Endothelial cell of umbilical vein (primary cell): ENCODE measurements around the gene RAB40A. TPM values are rescaled to one million over a fixed set of nuclear protein-coding genes. Genes with fewer than 3 reads are reported as not detected.

ENCODE experiments used
- BruUV-seq: library from RNA; stranded (reverse); fragments of 400-500 nt; replicated peaks from 2 replicates; lab custom pipeline; 2021; lab: Mats Ljungman, UMichigan
- CTCF ChIA-PET: fragments of 300-600, 350-600 bp; sonication (Branson Sonifier 250); formaldehyde crosslinking; loops from one replicate; lab custom pipeline; 2021; ENCODE audit warnings: antibody characterized with exemption, inconsistent platforms; lab: Charles Lee
- POLR2A ChIA-PET: fragments of 300-600, 350-600 bp; sonication (Branson Sonifier 250); formaldehyde crosslinking; loops from one replicate; lab custom pipeline; 2021; ENCODE audit warnings: antibody characterized with exemption, inconsistent platforms; lab: Charles Lee
- DNase-seq: peaks from one replicate; pipeline ENCODE4 v3.0.0-alpha.2; 2011; ENCODE audit warnings: low read depth, low spot score
- FAIRE-seq: peaks from 2 replicates; lab custom pipeline; 2011; peaks lifted over from hg19 to GRCh38; lab: Jason Lieb, UNC
- H2AFZ ChIP-seq: 2 replicates; pipeline ENCODE4 v1.6.0; 2012; ENCODE audit warnings: low read depth, low read length, control low read depth, inconsistent platforms
- H3K27ac ChIP-seq: 2 replicates; pipeline ENCODE4 v1.5.1; 2011; ENCODE audit warnings: low read depth, mild to moderate bottlenecking, control low read depth, low read length, moderate library complexity; ENCODE audit not compliant: insufficient read depth
- H3K27me3 ChIP-seq, 2 experiments: 2 replicates each; pipeline versions ENCODE4 v1.6.0 to v1.6.1; 2011; ENCODE audit warnings: low read length in 2 of 2, mixed read lengths in 1 of 2; ENCODE audit not compliant: control insufficient read depth in 2 of 2, insufficient read depth in 2 of 2
- H3K36me3 ChIP-seq, 2 experiments: 2 replicates in 1 of 2; 3 replicates in 1 of 2; pipeline ENCODE4 v1.5.1; 2011; ENCODE audit warnings: low read length in 2 of 2, mild to moderate bottlenecking in 1 of 2, moderate library complexity in 1 of 2; ENCODE audit not compliant: control insufficient read depth in 2 of 2, insufficient read depth in 2 of 2; ENCODE audit errors: extremely low read depth in 1 of 2
- H3K4me1 ChIP-seq: 3 replicates; pipeline ENCODE4 v1.5.1; 2011; ENCODE audit warnings: mild to moderate bottlenecking, low read length; ENCODE audit not compliant: control insufficient read depth, insufficient read depth; ENCODE audit errors: extremely low read depth
- H3K4me2 ChIP-seq: 2 replicates; pipeline ENCODE4 v1.6.1; 2011; ENCODE audit warnings: low read length, control low read depth, mixed read lengths; ENCODE audit not compliant: insufficient read depth
- H3K4me3 ChIP-seq, 3 experiments: fragments of 200-600 bp in 1 of 3; sonication (generic), shearing (Covaris generic) in 1 of 3; replicated peaks in 1 of 3; 2 replicates each; pipeline ENCODE4 v1.5.1; 2011 to 2016; ENCODE audit warnings: control low read depth in 3 of 3, low read length in 3 of 3, mild to moderate bottlenecking in 2 of 3, inconsistent platforms in 1 of 3, low read depth in 1 of 3, moderate library complexity in 1 of 3; ENCODE audit not compliant: insufficient read depth in 1 of 3
- H3K79me2 ChIP-seq: 2 replicates; pipeline ENCODE4 v1.6.0; 2012; ENCODE audit warnings: low read length, inconsistent platforms; ENCODE audit not compliant: control insufficient read depth, insufficient read depth
- H3K9ac ChIP-seq: replicated peaks from 2 replicates; pipeline ENCODE3; 2011; ENCODE audit warnings: low read length, control low read depth; ENCODE audit not compliant: insufficient read depth; ENCODE audit errors: extremely low read depth
- H3K9me1 ChIP-seq: replicated peaks from 3 replicates; pipeline ENCODE4 v1.6.0; 2011; ENCODE audit warnings: mild to moderate bottlenecking, low read length; ENCODE audit not compliant: control insufficient read depth, insufficient read depth; ENCODE audit errors: extremely low read depth
- H3K9me3 ChIP-seq: replicated peaks from 2 replicates; pipeline ENCODE4 v1.5.1; 2012; ENCODE audit warnings: low read length, inconsistent platforms; ENCODE audit not compliant: control insufficient read depth, insufficient read depth
- H4K20me1 ChIP-seq: replicated peaks from 2 replicates; pipeline ENCODE3; 2011; ENCODE audit warnings: mild to moderate bottlenecking, low read length; ENCODE audit not compliant: control insufficient read depth, insufficient read depth; ENCODE audit errors: extremely low read depth
- CTCF ChIP-seq, 2 donors: IDR thresholded peaks; 1 replicate in 1 of 2; 2 replicates in 1 of 2; pipeline ENCODE4 v1.5.1; 2011; ENCODE audit warnings: low read length in 2 of 2, mild to moderate bottlenecking in 2 of 2, moderate library complexity in 2 of 2, control low read depth in 1 of 2, inconsistent platforms in 1 of 2, low read depth in 1 of 2; ENCODE audit not compliant: insufficient read depth in 1 of 2; ENCODE audit errors: extremely low read depth in 1 of 2
- EZH2 ChIP-seq: IDR thresholded peaks from 2 replicates; pipeline ENCODE4 v1.6.1; 2012; ENCODE audit warnings: borderline replicate concordance, low read depth, mild to moderate bottlenecking, moderate library complexity, low read length, inconsistent platforms; ENCODE audit not compliant: severe bottlenecking
- FOS ChIP-seq: IDR thresholded peaks from 2 replicates; pipeline ENCODE4 v1.6.1; 2011; ENCODE audit warnings: mild to moderate bottlenecking, low read length, moderate library complexity, borderline replicate concordance; ENCODE audit not compliant: insufficient read depth
- GATA2 ChIP-seq: IDR thresholded peaks from 2 replicates; pipeline ENCODE4 v1.7.0; 2011; ENCODE audit warnings: low read depth, mild to moderate bottlenecking, moderate library complexity, mixed read lengths, low read length; ENCODE audit not compliant: insufficient read length, insufficient read depth
- JUN ChIP-seq: IDR thresholded peaks from 2 replicates; pipeline ENCODE4 v1.6.1; 2011; ENCODE audit warnings: borderline replicate concordance, low read depth; ENCODE audit not compliant: insufficient read length, insufficient read depth
- MAX ChIP-seq: IDR thresholded peaks from 2 replicates; pipeline ENCODE4 v1.6.1; 2011; ENCODE audit not compliant: insufficient read depth, insufficient read length
- MYC ChIP-seq: IDR thresholded peaks from one replicate; pipeline ENCODE4 v1.6.1; 2011; ENCODE audit warnings: mild to moderate bottlenecking, low read depth, low read length
- POLR2A ChIP-seq: IDR thresholded peaks from 2 replicates; pipeline ENCODE4 v1.6.1; 2012; ENCODE audit warnings: low read depth, mild to moderate bottlenecking, control low read depth, low read length
- POLR2AphosphoS5 ChIP-seq: IDR thresholded peaks from 2 replicates; pipeline ENCODE4 v1.6.1; 2012; ENCODE audit warnings: low read depth, mild to moderate bottlenecking, control low read depth, low read length, moderate library complexity; ENCODE audit not compliant: insufficient read depth
- dilution Hi-C: fragments of 300-500 bp; cut with MboI; formaldehyde crosslinking; loops from one replicate; pipeline ENCODE4 v1.15.0; 2019; ENCODE audit warnings: low sequenced_read_pairs; ENCODE audit not compliant: extremely low pct_ligation_motif_present
- intact Hi-C: fragments of 100-400 bp; cut with micrococcal nuclease; formaldehyde crosslinking; loops from one replicate; pipeline ENCODE4 v1.10.0; 2022
- polyA plus RNA-seq, 4 experiments: library from polyadenylated mRNA; depleted of rRNA in 3 of 4; stranded (reverse) in 3 of 4; unstranded in 1 of 4; fragments of >200 nt; gene quantifications; 2 replicates each; pipeline versions ENCODE4 v1.2.1 to v1.2.3, GENCODE V29; 2011 to 2012; ENCODE audit warnings: missing spikeins in 1 of 4
- total RNA-seq: library from RNA; stranded (reverse); gene quantifications from 2 replicates; pipeline ENCODE4 v1.2.3, GENCODE V29; 2021

Gene RAB40A
- total and polyA plus RNA-seq, 2 donors (not counting 3 experiments of a cell fraction or from before 2014, with no cell fraction given), result 0.30 to 0.58 TPM

DNA sequence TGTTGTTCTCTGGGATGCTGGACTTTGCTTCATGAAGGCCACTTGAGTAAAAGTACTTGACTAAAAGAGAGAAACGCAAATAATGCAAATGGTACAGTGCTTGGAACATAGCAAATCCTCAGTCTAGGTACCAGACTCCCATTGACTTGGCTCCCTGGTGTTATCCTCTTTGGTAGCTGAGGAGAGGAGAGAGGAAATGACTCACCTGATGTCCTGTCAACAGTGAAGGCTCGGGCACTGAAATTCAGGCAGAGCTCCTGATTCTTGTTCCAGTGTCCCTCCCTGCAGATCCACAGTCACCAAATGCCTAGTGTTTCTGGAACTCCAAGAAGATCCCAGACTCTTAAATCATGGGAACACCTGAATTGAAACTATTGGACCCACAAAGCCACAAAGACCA, 43.5 kb upstream of the RAB40A start:
- ChIA-PET POLR2A (no interaction called here), CTCF (interaction anchor here (0.7 to 1.1 kb wide), 2 partner anchors 30 to 67 kb away, joined by 3 read pairs; no protein-coding TSS in a partner anchor)
- Histone ChIP-seq H3K9me3 (no peaks in the 10 kb centered on the region), H3K4me2 (no peak overlapping the region), H3K27ac (no peak overlapping the region), H3K36me3 (no peaks in the 10 kb centered on the region), H2AFZ (no peak overlapping the region), H3K4me1 (peaks cover 5% of the 10 kb centered on the region), H3K27me3 (no peaks in the 10 kb centered on the region), H3K9ac (no peak overlapping the region), H3K9me1 (no peaks in the 10 kb centered on the region), H4K20me1 (no peaks in the 10 kb centered on the region), H3K79me2 (no peaks in the 10 kb centered on the region), H3K4me3 (no peak overlapping the region)
- dilution Hi-C loops, result no loop called here
- FAIRE-seq (no peak), DNase-seq (peak; percentile 1)
- BruUV-seq, result no TSS peak
- TF ChIP-seq MAX, result no peak
- TF ChIP-seq FOS, result peak; percentile 22
- no peak for TF ChIP-seq POLR2A
- intact Hi-C loops, result no loop called here

DNA sequence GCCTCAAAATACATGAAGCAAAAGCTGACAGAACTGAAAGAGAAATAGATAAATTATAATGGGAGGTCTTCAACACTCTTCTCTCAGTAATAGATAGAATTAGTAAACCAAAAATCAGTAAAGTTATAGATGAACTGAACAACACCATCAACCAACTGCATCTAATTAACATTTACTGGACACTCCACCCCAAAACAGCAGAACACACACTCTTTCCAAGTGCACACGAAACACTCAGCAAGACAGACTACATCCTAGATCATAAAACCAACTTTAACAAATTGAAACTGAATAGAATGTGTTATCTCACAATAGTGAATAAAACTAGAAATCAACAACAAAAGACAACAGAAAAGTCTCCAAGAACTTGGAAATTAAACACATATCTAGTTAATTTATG, 41.0 kb upstream of the RAB40A start:
- POLR2A ChIA-PET, result interaction anchor here (0.6 kb wide), 1 partner anchor 25 kb away, joined by 3 read pairs; no protein-coding TSS in a partner anchor
- BruUV-seq, result no TSS peak
- no peaks in the 10 kb centered on the region for H3K9me3 ChIP-seq
- FAIRE-seq, result no peak
- H3K9me1 ChIP-seq, result no peaks in the 10 kb centered on the region
- DNase-seq, result no peak
- H4K20me1 ChIP-seq, result no peaks in the 10 kb centered on the region
- H3K4me2 ChIP-seq, result no peak overlapping the region
- no peak overlapping the region for H3K4me3 ChIP-seq
- peaks cover 5% of the 10 kb centered on the region for H3K4me1 ChIP-seq
- no peak for TF ChIP-seq MYC
- TF ChIP-seq EZH2, result no peak
- TF ChIP-seq POLR2AphosphoS5, result no peak
- TF ChIP-seq GATA2, result no peak
- TF ChIP-seq CTCF (IDR thresholded peaks at IDR 0.05; ENCODE audit: extremely low read depth in 1 of 2, insufficient read depth in 1 of 2, low read depth in 1 of 2, low read length in 2 of 2), result no peak
- no peak for TF ChIP-seq POLR2A
- no peak for TF ChIP-seq MAX
- TF ChIP-seq JUN, result no peak
- no peak for TF ChIP-seq FOS
- intact Hi-C loops (no loop called here), dilution Hi-C loops (no loop called here)
- CTCF ChIA-PET, result interaction anchor here (1.9 kb wide), 1 partner anchor 70 kb away, joined by 4 read pairs; no protein-coding TSS in a partner anchor
- no peaks in the 10 kb centered on the region for H3K79me2 ChIP-seq
- H3K27me3 ChIP-seq, result no peaks in the 10 kb centered on the region
- H3K36me3 ChIP-seq, result no peaks in the 10 kb centered on the region
- no peak overlapping the region for H3K9ac ChIP-seq
- H2AFZ ChIP-seq, result no peak overlapping the region
- H3K27ac ChIP-seq, result no peak overlapping the region
